Vagina (tissue), 2 donors: ENCODE data around the gene GRK4.

ENCODE experiments used
- CTCF ChIP-seq, 3 experiments: fragments of 450-650 bp in 2 of 3; fragments of 200-600 bp in 1 of 3; sonication (generic) in 1 of 3; IDR thresholded peaks; one replicate each; pipeline ENCODE4 v1.5.1; 2017 to 2019; ENCODE audit warnings: antibody characterized with exemption in 3 of 3, mild to moderate bottlenecking in 2 of 3, moderate library complexity in 2 of 3
- POLR2A ChIP-seq, 2 donors: fragments of 450-650 bp; IDR thresholded peaks; one replicate each; pipeline ENCODE4 v1.6.1; 2017; ENCODE audit warnings: antibody characterized with exemption in 2 of 2, mild to moderate bottlenecking in 2 of 2, moderate library complexity in 2 of 2

- TF ChIP-seq CTCF (IDR thresholded peaks at IDR 0.05): no peak
- no peak for TF ChIP-seq POLR2A (IDR thresholded peaks at IDR 0.05)
These were observed 39.6 kb upstream of the GRK4 start for GRCh38 chr4:2923668-2924173.
